NK-92 treated with Interleukin-12 subunit alpha and Interleukin-12 subunit beta, amount 100 ng/mL, for 24 hours (cell line): ENCODE measurements around the gene KIF18B.

Experiments
- DNase-seq: peaks from one replicate; lab custom pipeline; 2025; lab: John Stamatoyannopoulos, UW

KIF18B gene

DNA sequence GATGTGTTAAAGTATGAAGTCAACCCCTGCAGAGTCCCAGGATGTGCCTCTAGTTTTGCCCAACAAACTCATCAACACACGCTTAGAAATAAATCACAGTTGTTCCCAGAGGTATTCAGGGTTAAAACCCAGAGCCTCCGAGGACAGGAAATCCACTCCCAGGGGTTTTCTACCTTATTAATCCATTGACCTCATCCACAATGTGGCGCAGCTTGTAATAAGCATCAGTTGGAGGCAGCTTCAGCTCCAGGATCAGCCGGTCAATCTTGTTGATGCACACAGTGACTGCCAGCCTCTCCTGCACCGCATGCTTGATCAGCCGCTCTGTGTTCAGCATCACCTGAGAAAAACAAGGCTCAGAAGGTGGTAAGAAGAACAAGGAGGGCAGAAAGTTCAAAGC lies 71.8 kb downstream of the KIF18B start:
- no peak for DNase-seq
